Measurements from ENCODE around the gene UQCC2.

GRCh38 chr6:33705268-33705885 lies 6.1 kb downstream of the UQCC2 start:
- no peak for TF ChIP-seq CTCF (IDR thresholded peaks at IDR 0.05)
- no peak for TF ChIP-seq POLR2A (IDR thresholded peaks at IDR 0.05)

All from testis (tissue), 2 donors.